Fibroblast of villous mesenchyme (primary cell): ENCODE results near the gene SNX18. TPM values are rescaled to one million over a fixed set of nuclear protein-coding genes. Genes with fewer than 3 reads are reported as not detected.
"Not testable (repeated sequence)": the region's sequence is repeated elsewhere in the genome, so short reads cannot be mapped to it uniquely, and the experiment has no call there.

Experiments
- DNase-seq: peaks from one replicate; pipeline ENCODE4 v3.0.0-alpha.2; 2010; ENCODE audit warnings: low read depth
- H3K4me3 ChIP-seq: 2 replicates; pipeline ENCODE4 v1.5.1; 2011; ENCODE audit warnings: low read depth, mild to moderate bottlenecking, low read length
- CTCF ChIP-seq: IDR thresholded peaks from 2 replicates; pipeline ENCODE4 v1.5.1; 2012; ENCODE audit warnings: low read depth, mild to moderate bottlenecking, low read length; ENCODE audit not compliant: insufficient read depth
- total RNA-seq: library from RNA; depleted of rRNA; stranded (reverse); fragments of >200 nt; gene quantifications from 2 replicates; pipeline ENCODE4 v1.2.3, GENCODE V29; 2012

The SNX18 gene
- total RNA-seq, 1 donor: 51.0 TPM

DNA sequence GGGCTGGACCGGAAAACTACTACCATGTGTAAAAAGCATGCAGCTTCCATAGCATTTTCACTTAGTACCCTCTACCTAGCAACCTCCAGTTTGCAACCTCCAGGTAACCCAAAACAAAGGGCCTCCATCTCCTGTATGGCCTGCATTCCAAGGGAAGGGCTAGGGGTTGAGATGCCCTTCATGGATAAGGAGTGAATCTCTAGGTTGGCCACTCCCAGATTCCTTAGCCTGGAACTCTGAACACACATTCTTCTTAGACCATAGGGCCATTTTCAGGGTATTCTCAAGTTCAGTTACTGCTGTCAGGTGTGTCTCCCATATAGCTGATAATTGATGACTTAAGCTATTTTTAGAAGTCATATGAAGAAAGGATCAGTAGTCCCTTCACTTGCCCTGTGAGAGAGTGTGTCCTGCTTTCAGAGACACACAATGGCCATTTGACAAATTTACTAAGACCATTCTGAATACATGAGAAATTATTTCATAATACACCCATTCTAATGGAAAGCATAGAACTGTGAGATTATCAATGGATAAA is 39.5 kb upstream of the SNX18 start:
- no peak for DNase-seq
- TF ChIP-seq CTCF: no peak
- no peak overlapping the region for H3K4me3 ChIP-seq

GRCh38 chr5:54480296-54480695 is 37.3 kb upstream of the SNX18 start:
- no peak overlapping the region for H3K4me3 ChIP-seq
- DNase-seq: no peak
- no peak for TF ChIP-seq CTCF

GRCh38 chr5:54484219-54484894 is 33.2 kb upstream of the SNX18 start:
- no peak overlapping the region for H3K4me3 ChIP-seq
- no peak for DNase-seq
- TF ChIP-seq CTCF: no peak

- DNase-seq, H3K4me3 ChIP-seq: not testable (repeated sequence)
Measured at GRCh38 chr5:54485659-54486058, 31.9 kb upstream of the SNX18 start.

DNA sequence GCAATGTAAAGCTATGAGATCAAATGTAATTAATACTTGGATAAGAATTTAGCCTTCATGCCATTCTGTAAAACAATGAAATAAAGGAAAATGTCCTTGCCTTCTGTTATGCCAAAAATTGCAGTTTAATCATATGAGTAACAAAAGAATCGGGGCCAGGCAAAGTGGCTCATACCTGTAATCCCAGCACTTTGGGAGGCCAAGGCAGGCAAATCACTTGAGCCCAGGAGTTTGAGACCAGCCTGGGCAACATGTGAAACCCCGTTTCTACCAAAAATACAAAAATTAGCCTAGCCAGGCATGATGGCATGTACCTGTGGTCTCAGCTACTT is 27.9 kb upstream of the SNX18 start:
- H3K4me3 ChIP-seq, DNase-seq: not testable (repeated sequence)

DNA sequence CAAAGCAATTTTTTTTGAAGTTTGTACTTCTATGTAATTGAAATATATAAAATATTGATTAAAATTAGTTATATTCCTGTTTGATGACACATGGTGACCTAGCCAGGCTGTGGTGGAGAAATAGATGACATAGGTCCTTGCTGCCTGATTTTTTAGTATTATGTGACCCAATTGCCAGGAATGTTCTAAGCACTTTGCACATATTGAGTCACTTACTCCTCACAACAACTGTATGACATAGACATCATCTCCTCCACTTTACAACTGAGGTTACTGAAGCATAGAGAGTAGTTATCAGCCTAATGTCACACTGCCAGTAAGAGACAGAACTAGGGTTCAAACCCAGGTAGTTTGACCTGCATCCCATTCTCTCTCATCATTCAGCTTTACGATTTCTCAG is 26.2 kb upstream of the SNX18 start:
- DNase-seq: no peak
- TF ChIP-seq CTCF: no peak
- H3K4me3 ChIP-seq: no peak overlapping the region

- DNase-seq: no peak
- no peak for TF ChIP-seq CTCF
- H3K4me3 ChIP-seq: no peak overlapping the region
Measured at GRCh38 chr5:54492178-54492577, 25.4 kb upstream of the SNX18 start.

GRCh38 chr5:54495027-54495426 is 22.5 kb upstream of the SNX18 start:
- H3K4me3 ChIP-seq: no peak overlapping the region
- DNase-seq: no peak
- TF ChIP-seq CTCF: no peak
